ENCODE measurements around the gene MYEF2.

- TF ChIP-seq PPARA (CRISPR knock-in tag; IDR thresholded peaks at IDR 0.05; ENCODE audit: borderline replicate concordance) = no peak
- no peak for TF ChIP-seq ZFP3 (CRISPR knock-in tag; IDR thresholded peaks at IDR 0.05)
- TF ChIP-seq TOX (CRISPR knock-in tag; IDR thresholded peaks at IDR 0.05; ENCODE audit: borderline replicate concordance) = no peak
- no peak for TF ChIP-seq RARB (CRISPR knock-in tag; IDR thresholded peaks at IDR 0.05)
- TF ChIP-seq ZNF70 (CRISPR knock-in tag; IDR thresholded peaks at IDR 0.05) = no peak
- TF ChIP-seq SNAI2 (CRISPR knock-in tag; IDR thresholded peaks at IDR 0.05) = no peak
- TF ChIP-seq, protein P1, sequence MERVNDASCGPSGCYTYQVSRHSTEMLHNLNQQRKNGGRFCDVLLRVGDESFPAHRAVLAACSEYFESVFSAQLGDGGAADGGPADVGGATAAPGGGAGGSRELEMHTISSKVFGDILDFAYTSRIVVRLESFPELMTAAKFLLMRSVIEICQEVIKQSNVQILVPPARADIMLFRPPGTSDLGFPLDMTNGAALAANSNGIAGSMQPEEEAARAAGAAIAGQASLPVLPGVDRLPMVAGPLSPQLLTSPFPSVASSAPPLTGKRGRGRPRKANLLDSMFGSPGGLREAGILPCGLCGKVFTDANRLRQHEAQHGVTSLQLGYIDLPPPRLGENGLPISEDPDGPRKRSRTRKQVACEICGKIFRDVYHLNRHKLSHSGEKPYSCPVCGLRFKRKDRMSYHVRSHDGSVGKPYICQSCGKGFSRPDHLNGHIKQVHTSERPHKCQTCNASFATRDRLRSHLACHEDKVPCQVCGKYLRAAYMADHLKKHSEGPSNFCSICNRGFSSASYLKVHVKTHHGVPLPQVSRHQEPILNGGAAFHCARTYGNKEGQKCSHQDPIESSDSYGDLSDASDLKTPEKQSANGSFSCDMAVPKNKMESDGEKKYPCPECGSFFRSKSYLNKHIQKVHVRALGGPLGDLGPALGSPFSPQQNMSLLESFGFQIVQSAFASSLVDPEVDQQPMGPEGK (CRISPR knock-in tag; IDR thresholded peaks at IDR 0.05; ENCODE audit: borderline replicate concordance) = no peak
- no peak for TF ChIP-seq ISL1 (CRISPR knock-in tag; IDR thresholded peaks at IDR 0.05)
- TF ChIP-seq ZNF565 (CRISPR knock-in tag; conservative IDR thresholded peaks at IDR 0.05; ENCODE audit: low read depth) = no peak
- TF ChIP-seq ZFP30 (CRISPR knock-in tag; IDR thresholded peaks at IDR 0.05) = no peak
- TF ChIP-seq GLIS3 (CRISPR knock-in tag; IDR thresholded peaks at IDR 0.05) = no peak
- TF ChIP-seq, protein P2, sequence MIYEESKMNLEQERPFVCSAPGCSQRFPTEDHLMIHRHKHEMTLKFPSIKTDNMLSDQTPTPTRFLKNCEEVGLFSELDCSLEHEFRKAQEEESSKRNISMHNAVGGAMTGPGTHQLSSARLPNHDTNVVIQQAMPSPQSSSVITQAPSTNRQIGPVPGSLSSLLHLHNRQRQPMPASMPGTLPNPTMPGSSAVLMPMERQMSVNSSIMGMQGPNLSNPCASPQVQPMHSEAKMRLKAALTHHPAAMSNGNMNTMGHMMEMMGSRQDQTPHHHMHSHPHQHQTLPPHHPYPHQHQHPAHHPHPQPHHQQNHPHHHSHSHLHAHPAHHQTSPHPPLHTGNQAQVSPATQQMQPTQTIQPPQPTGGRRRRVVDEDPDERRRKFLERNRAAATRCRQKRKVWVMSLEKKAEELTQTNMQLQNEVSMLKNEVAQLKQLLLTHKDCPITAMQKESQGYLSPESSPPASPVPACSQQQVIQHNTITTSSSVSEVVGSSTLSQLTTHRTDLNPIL (CRISPR knock-in tag; IDR thresholded peaks at IDR 0.05; ENCODE audit: low read depth) = no peak
- TF ChIP-seq, protein P3, sequence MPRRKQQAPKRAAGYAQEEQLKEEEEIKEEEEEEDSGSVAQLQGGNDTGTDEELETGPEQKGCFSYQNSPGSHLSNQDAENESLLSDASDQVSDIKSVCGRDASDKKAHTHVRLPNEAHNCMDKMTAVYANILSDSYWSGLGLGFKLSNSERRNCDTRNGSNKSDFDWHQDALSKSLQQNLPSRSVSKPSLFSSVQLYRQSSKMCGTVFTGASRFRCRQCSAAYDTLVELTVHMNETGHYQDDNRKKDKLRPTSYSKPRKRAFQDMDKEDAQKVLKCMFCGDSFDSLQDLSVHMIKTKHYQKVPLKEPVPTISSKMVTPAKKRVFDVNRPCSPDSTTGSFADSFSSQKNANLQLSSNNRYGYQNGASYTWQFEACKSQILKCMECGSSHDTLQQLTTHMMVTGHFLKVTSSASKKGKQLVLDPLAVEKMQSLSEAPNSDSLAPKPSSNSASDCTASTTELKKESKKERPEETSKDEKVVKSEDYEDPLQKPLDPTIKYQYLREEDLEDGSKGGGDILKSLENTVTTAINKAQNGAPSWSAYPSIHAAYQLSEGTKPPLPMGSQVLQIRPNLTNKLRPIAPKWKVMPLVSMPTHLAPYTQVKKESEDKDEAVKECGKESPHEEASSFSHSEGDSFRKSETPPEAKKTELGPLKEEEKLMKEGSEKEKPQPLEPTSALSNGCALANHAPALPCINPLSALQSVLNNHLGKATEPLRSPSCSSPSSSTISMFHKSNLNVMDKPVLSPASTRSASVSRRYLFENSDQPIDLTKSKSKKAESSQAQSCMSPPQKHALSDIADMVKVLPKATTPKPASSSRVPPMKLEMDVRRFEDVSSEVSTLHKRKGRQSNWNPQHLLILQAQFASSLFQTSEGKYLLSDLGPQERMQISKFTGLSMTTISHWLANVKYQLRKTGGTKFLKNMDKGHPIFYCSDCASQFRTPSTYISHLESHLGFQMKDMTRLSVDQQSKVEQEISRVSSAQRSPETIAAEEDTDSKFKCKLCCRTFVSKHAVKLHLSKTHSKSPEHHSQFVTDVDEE (CRISPR knock-in tag; IDR thresholded peaks at IDR 0.05) = no peak
- no peak for TF ChIP-seq CSRNP3 (CRISPR knock-in tag; IDR thresholded peaks at IDR 0.05)
These were observed 90.3 kb downstream of the MYEF2 start for GRCh38 chr15:48087844-48088243.

Measured in SK-N-SH treated with all-trans-retinoic acid at 6 μM for 48 hours (cell line).